Epidermal melanocyte (primary cell): Measurements from ENCODE around the gene AHDC1.
A peak's percentile ranks its signal among the peaks of the same experiment; 100 is the strongest.

Experiments used
- DNase-seq: peaks from one replicate; pipeline ENCODE4 v3.0.0; 2011; ENCODE audit warnings: low spot score; ENCODE audit not compliant: insufficient read length

AHDC1 gene

GRCh38 chr1:27577504-27578188, 26.3 kb downstream of the AHDC1 start:
- DNase-seq: no peak

GRCh38 chr1:27576806-27577227, 27.1 kb downstream of the AHDC1 start:
- DNase-seq: no peak

DNA sequence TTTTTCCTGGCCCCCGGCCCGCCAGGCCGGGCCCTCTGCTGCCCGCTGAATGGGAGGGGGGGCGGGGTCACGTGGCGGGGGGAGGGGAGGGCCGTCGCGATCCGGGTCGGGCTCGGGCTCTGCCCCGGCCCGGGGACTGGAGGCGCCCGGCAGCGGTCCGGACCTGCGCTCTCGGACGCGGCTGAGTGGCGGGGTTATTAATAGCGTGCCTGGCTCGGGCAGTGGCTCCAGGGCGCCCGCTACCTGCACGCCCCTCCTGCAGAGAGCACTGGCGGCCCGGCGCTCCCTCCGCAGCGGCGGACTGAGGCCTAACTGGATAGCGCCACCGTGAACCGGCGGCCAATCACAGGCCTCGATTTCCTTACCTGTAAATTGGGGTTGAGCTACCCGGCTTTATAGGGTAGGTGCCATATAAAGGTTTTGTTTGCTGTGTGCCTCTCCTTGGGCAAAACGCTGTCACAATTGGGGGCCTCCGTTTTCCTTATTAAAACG, 28.1 kb downstream of the AHDC1 start:
- DNase-seq: peak; percentile 64

DNA sequence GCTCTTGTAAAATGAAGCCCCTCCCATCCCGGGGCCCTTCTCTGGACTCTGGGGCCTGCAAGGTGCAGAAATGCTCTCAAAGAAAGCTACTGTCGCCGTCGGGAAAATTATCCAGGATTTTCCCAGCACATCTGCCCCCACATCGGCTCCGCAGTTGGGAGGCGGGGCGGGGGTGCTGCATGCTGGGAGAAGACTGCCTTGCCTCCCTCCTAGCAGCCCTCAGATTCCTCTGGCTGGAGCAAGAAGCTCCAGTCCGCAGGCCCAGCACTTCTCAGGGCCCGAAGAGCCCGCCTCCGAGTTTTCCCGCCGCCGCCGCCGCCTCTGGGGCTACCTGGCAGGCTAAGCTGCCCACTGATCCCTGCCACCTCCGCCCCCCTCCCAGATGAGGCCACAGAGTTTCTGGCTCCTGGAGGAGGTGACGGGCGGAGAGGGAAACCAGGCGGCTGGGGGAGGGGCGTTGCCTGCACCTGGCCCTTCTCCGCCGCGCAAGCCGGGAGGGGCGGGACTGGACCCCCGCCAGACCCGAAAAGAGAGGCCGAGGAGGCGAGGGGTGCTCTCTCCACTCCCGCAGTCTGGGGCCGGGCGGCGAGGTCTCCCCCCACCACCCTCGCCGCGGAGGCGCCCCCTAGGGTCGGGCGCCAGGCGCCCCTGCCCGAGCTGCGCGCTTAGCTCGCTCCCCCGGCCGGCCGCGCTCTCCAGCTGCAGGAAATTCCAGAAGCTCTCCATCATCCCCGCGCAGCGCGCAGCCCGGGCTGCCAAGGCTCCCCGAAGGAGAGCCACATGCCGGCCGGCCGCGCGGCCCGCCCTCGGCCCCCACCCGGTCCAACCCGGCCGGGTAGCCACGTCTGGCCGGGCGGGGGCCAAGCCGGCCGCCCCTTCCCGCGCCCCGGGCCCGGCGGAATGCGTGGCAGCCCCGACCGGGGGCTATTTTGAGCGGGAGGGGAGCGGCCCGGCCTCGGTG, 28.8 kb downstream of the AHDC1 start:
- peak; percentile 75 for DNase-seq

GRCh38 chr1:27574001-27574781, 29.8 kb downstream of the AHDC1 start:
- DNase-seq: no peak

- no peak for DNase-seq
Measured at GRCh38 chr1:27572679-27573426, 31.1 kb downstream of the AHDC1 start.

GRCh38 chr1:27572019-27572678, 31.8 kb downstream of the AHDC1 start:
- no peak for DNase-seq

GRCh38 chr1:27571439-27572018, 32.4 kb downstream of the AHDC1 start:
- no peak for DNase-seq

DNA sequence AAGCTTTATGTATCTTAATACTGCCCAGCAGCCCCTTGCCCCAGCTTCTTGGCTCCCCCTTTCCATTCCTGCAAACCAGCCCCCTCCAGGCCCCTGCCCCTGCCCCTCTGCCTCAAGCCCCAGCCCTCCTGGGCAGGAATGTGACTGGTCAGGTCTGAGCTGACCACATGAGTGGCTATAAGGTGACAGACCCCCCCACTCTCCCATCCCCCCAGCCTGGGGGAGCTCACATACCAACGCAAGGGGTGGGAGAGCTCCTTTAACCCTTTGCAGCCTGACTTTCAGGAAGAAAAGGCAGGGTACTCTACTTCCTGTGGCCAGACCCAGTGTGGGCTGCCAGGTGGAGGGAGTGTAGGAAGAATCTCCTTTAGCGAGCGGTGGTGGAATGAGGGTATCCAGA, 33.2 kb downstream of the AHDC1 start:
- no peak for DNase-seq

DNA sequence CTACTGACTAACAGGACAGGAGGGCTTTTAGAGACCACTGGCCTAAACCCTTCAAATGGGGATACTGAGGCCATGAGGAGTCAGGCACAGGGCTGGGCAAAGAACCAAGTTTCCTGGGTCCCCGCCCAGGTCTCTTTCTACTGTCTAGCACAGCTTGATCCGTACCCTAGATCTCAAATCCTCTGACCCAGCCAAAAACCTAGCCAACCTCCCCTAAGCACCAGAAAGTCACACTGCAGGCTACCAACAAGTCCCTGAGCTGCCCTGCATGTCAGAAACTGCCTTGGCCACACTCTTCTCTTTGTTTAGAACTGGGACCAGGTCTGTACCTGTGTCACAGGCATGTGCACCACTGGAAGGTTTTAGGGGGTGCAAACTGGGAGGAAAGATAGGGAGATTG, 33.6 kb downstream of the AHDC1 start:
- no peak for DNase-seq

DNA sequence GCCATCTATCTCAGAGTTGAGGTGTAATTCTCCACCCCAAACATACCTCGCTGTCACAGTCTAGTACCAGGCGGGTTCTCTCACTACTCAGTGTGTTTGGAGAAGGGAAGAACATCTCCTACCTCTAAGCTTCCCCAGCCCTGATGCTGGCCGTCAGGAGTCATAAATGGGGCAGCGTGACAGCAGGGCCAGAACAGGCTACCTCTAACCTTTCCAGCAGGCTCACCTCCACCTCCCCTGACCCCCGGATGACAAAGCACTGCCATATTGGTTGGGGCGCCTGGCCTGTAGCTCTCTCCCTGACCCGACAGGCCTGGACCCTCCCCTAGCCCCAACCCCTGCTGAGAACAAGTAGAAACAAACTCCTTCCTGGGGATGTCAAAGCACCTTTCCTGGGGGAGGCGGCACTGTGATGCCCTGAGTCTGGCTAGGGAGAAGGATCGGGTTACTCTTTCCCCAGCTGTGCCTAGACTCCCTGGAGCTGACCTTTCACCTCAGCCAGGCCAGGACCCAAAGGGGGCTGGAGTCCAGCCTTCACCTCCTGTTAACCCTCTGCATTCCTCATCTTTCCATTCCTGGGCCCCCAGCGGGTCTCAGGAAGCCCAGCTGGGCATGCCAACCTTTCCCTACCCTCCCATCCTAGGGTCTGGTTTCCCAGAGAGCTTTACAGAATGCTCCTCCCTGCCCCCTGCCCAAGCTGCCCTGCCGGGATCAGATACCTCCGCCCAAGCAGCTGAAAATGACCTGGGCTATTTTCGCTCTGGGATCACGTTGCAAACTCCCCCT, 34.2 kb downstream of the AHDC1 start:
- no peak for DNase-seq

DNA sequence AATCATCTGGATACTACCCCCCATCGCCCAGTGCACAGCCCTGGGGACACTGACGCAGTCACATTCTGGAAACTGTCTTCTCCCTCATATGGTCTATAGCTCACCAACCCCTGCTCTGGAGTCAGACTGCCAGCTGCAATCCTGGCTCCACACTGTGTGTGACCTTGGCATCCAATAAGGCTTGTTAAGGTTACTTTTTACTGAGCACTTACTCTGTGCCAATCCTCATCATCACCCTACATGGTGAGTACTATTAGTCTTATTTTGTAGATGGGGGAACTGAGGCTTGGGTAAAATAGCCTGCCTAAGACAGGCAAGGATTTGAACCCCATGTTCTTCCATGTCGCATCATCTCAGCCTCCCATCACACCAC, 34.9 kb downstream of the AHDC1 start:
- DNase-seq: no peak

GRCh38 chr1:27568300-27569087, 35.5 kb downstream of the AHDC1 start:
- DNase-seq: peak; percentile 94

DNA sequence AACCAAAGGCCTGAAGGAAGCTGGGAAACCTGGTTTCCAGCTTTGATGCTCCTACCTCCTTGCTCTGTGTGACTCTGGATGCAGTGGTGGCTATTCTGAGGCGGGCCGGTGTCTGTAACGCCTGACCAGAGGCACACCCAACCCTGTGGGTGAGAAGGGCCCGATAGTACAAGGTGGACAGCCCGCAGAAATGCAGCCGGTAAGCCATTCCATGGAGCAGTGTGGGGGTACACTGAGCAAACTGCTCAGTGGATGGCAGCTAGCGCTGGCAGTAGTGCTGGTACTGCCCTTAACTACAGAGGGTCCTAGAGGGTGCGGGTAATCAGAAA, 36.0 kb downstream of the AHDC1 start:
- no peak for DNase-seq

DNA sequence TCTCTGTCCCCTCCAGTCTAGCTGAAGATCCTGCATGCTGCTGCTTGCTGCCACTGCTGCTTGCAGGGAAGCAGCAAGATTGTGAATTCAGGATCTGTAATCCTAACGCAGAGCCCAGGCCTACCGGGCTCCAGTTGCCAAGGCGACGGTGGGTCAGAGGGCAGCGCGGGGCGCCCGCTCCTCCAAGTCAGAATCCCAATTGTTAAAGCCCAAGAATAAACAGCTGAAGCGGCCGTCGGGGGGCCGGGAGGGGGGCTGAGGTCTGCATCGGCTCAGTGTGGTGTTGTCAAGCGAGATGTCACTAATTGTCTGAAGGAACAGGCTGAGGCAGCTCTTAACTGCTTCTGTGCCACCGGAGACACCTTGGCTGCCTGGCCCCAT, 36.8 kb downstream of the AHDC1 start:
- no peak for DNase-seq

DNA sequence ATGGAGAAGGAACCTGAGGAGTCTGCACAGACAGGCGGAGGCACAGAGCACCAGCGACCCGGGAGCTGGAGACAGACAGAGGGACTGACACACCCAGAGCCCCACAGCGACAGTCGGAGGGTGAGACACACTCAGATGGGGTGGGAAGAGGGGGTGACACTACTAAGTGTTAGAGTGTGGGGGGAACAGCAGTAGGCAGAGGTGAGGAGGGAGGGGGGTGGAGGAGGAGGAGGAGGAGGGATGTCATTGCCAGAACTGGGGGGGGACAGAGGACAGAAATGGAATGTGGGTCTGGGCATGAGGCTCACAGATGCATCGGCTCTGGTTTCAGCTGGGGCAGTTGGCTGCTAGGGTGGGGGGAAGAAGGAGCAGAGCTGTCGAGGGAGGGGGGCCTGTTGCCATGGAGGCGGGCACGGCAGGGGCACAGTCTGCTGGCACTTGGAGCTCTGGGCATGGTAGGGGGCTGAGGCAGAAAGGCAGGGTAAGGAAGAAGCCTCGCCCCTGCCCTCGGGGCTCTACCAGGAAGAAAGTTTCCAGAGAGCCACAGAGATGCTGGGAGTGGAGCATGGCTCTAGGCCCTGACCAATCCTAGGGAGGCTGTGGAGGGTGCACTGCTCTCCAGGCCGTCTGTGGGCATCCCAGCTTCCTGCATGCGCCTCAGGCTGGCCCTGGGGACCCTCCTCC, 37.3 kb downstream of the AHDC1 start:
- DNase-seq: no peak

GRCh38 chr1:27564710-27565649, 39.0 kb downstream of the AHDC1 start:
- no peak for DNase-seq
